ENCODE measurements around the gene EPHB2. TPM values are rescaled to one million over a fixed set of nuclear protein-coding genes. Genes with fewer than 3 reads are reported as not detected.

Gene EPHB2
- polyA plus RNA-seq, 6 donors from 2014 or later = 0.08 TPM; not detected in 5

GRCh38 chr1:22677931-22678896 is 32.4 kb upstream of the EPHB2 start:
- ATAC-seq (ENCODE audit: low read depth in 2 of 2) (no peak), DNase-seq (no peak)
- Mint-ChIP-seq H3K9me3 (no peaks in the 10 kb centered on the region), H3K27ac (no peak overlapping the region), H3K4me3 (no peak overlapping the region), H3K4me1 (no peaks in the 10 kb centered on the region), H3K36me3 (no peaks in the 10 kb centered on the region), H3K27me3 (peaks cover 0 to 15% (median 13%) of the 10 kb centered on the region in 3 donors)

- Mint-ChIP-seq H3K4me3 (no peak overlapping the region), H3K36me3 (no peaks in the 10 kb centered on the region), H3K4me1 (no peaks in the 10 kb centered on the region), H3K27ac (no peak overlapping the region), H3K9me3 (no peaks in the 10 kb centered on the region), H3K27me3 (peaks cover 6 to 17% (median 10%) of the 10 kb centered on the region in 3 donors)
- DNase-seq = no peak
- ATAC-seq (ENCODE audit: low read depth in 2 of 2) = no peak
These were observed 29.9 kb upstream of the EPHB2 start for GRCh38 chr1:22680726-22681125.

DNA sequence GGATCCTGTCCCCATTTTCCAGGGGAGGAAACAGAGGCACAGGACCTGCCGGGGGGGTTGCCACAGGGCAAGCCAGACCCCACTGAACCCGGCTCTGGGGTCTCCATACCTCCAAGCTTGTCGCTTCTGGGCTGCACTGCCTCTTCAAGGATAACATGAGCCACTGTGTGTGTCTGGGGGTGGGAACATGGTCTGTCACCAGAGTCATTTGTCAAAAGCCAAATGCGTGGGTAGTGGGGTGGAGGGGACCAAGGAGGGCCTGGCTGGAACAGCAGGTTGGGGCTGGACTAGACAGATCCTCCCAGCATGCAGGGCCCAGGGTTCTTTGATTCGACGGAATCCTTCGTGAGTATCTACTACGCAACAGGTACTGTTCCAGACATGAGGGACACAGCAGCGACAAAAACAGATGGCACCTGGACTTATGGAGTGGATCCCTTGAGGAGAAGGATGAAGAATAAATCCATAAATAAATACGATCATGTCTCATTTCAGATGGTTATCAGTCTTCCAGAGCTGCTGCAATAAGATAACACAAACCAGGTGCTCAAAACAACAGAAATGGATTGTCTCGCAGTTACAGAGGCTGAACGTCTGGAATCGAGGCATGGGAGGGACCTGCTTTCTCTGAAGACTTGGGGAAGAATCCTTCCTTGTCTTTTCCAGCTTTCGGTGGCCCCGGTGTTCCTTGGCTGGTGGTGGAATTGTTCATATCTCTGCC is 28.9 kb upstream of the EPHB2 start:
- H3K4me1 Mint-ChIP-seq = no peaks in the 10 kb centered on the region

DNA sequence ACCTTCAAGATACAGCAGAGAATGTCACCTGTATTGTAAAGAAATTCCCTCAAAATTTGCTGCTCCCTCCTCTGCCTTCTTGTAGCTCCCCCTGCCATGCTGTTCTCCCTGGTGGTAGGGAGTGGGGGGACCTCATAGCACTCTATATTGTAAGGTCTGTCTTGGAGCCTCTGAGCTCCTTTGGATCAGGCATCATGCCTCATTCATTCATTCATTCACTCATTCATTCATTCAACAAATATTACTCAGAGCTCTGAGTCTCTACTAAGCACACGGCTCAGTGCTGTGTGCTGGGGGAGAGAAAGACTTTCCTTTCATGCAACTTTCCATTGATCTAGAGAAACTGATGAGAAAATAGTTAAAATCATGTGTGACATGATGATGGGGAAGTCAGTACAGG is 27.1 kb upstream of the EPHB2 start:
- DNase-seq (no peak), ATAC-seq (ENCODE audit: low read depth in 2 of 2) (no peak)
- Mint-ChIP-seq H3K4me3 (no peak overlapping the region), H3K4me1 (no peaks in the 10 kb centered on the region), H3K36me3 (no peaks in the 10 kb centered on the region), H3K9me3 (no peaks in the 10 kb centered on the region), H3K27me3 (peaks cover 17 to 36% (median 21%) of the 10 kb centered on the region in 3 donors), H3K27ac (peak overlapping the region in 1 of 6 donors; percentile 82)

More for the DNA sequence above, 28.9 kb upstream of the EPHB2 start:
- Mint-ChIP-seq H3K36me3 (no peaks in the 10 kb centered on the region), H3K27ac (no peak overlapping the region), H3K27me3 (peaks cover 13 to 24% (median 13%) of the 10 kb centered on the region in 3 donors), H3K9me3 (no peaks in the 10 kb centered on the region), H3K4me3 (no peak overlapping the region)
- no peak for DNase-seq
- ATAC-seq (ENCODE audit: low read depth in 2 of 2) = no peak

- Mint-ChIP-seq H3K27ac (peak overlapping the region in 2 of 6 donors; percentile 30 to 75), H3K9me3 (no peaks in the 10 kb centered on the region), H3K27me3 (peaks cover 21 to 45% (median 23%) of the 10 kb centered on the region in 3 donors), H3K4me1 (no peaks in the 10 kb centered on the region), H3K36me3 (no peaks in the 10 kb centered on the region), H3K4me3 (no peak overlapping the region)
- DNase-seq = no peak
- no peak for ATAC-seq (ENCODE audit: low read depth in 2 of 2)
These were observed 25.0 kb upstream of the EPHB2 start for GRCh38 chr1:22685591-22686059.

GRCh38 chr1:22687191-22687590 is 23.4 kb upstream of the EPHB2 start:
- no peak for DNase-seq
- Mint-ChIP-seq H3K4me3 (peak overlapping the region in 1 of 8 donors; percentile 14), H3K9me3 (no peaks in the 10 kb centered on the region), H3K27ac (no peak overlapping the region), H3K4me1 (no peaks in the 10 kb centered on the region), H3K27me3 (peaks cover 21 to 45% (median 23%) of the 10 kb centered on the region in 3 donors), H3K36me3 (no peaks in the 10 kb centered on the region)
- ATAC-seq (ENCODE audit: low read depth in 2 of 2) = no peak

GRCh38 chr1:22688466-22688865 is 22.2 kb upstream of the EPHB2 start:
- no peak for ATAC-seq (ENCODE audit: low read depth in 2 of 2)
- Mint-ChIP-seq H3K27ac (peak overlapping the region in 1 of 6 donors; percentile 2), H3K36me3 (no peaks in the 10 kb centered on the region), H3K4me3 (no peak overlapping the region), H3K27me3 (peaks cover 21 to 44% (median 23%) of the 10 kb centered on the region in 3 donors), H3K4me1 (no peaks in the 10 kb centered on the region), H3K9me3 (no peaks in the 10 kb centered on the region)
- no peak for DNase-seq

DNA sequence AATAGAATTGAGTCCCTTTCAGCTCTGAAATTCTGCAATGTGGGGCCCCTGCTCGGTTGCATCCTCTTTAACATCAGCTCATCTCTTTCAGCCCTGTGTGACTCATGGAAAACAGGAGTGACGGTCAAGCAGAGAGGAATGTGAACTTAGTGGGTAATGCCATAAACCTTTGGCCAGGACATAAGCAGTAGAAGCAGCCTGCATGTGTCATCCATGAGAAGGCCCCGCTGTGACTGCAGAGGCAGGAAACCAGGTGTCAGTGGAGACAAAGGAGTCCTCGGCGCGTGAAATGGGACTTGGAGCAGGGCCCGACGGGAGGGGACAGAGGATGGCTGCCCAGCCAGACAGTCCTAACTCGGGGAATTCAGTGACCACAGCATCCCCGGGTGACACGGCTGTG is 21.1 kb upstream of the EPHB2 start:
- ATAC-seq (ENCODE audit: low read depth in 2 of 2) = no peak
- Mint-ChIP-seq H3K27ac (peak overlapping the region in 1 of 6 donors; percentile 3), H3K9me3 (no peaks in the 10 kb centered on the region), H3K4me1 (no peaks in the 10 kb centered on the region), H3K4me3 (no peak overlapping the region), H3K36me3 (no peaks in the 10 kb centered on the region), H3K27me3 (peaks cover 17 to 34% (median 22%) of the 10 kb centered on the region in 3 donors)
- no peak for DNase-seq

GRCh38 chr1:22691031-22691753 is 19.4 kb upstream of the EPHB2 start:
- DNase-seq (no peak), ATAC-seq (ENCODE audit: low read depth in 2 of 2) (no peak)
- Mint-ChIP-seq H3K27ac (no peak overlapping the region), H3K4me1 (no peaks in the 10 kb centered on the region), H3K27me3 (peaks cover 12 to 32% (median 16%) of the 10 kb centered on the region in 3 donors), H3K36me3 (no peaks in the 10 kb centered on the region), H3K4me3 (no peak overlapping the region), H3K9me3 (no peaks in the 10 kb centered on the region)

DNA sequence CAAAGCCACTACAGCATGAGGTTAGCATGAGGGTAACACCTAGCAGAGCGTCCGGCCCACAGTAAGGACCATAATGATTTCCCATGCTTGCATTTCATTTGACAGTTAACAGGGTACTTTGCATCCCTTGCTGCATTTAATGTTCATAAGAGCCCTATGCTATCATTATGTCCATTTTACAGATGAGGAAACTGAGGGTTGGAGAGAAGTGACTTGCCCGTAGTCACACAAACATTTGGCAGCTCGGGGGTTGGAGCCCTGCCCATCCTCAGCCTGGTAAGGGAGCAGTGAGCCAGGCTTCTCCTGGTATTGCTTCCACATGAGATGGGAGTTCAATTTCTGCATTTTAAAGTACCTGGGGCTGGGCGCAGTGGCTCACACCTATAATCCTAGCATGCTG is 16.5 kb upstream of the EPHB2 start:
- no peaks in the 10 kb centered on the region for H3K36me3 Mint-ChIP-seq
- DNase-seq (no peak), ATAC-seq (ENCODE audit: low read depth in 2 of 2) (no peak)
- H3K4me1 Mint-ChIP-seq = no peaks in the 10 kb centered on the region
- no peak overlapping the region for H3K4me3 Mint-ChIP-seq
- peaks cover 4 to 17% (median 15%) of the 10 kb centered on the region in 3 donors for H3K27me3 Mint-ChIP-seq
- no peaks in the 10 kb centered on the region for H3K9me3 Mint-ChIP-seq
- H3K27ac Mint-ChIP-seq = no peak overlapping the region

GRCh38 chr1:22696610-22697009 is 14.0 kb upstream of the EPHB2 start:
- ATAC-seq (ENCODE audit: low read depth in 2 of 2) = no peak
- Mint-ChIP-seq H3K4me3 (no peak overlapping the region), H3K4me1 (no peaks in the 10 kb centered on the region), H3K9me3 (peaks cover 0 to 3% (median 0%) of the 10 kb centered on the region in 7 donors), H3K36me3 (no peaks in the 10 kb centered on the region), H3K27ac (no peak overlapping the region), H3K27me3 (peaks cover 4 to 24% (median 14%) of the 10 kb centered on the region in 3 donors)
- DNase-seq = no peak

DNA sequence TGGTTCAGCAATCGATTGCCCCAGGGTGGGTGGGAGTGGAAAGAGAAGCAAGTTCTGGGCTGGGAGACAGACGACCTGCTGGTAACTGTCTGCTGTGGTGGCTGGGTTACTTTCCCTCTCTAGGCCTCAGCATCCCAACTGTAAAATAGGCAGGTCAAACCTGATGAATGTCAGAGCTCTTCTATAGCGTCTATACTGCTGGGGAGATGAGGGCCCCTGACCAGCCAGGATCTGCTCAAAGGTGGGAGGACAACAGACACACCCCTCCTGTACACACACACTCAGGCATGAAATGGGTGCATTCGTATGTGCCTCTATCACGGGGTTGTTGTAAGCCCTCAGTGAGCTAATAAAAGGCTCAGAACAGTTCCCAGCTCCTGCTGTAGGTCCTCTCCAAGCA is 12.7 kb upstream of the EPHB2 start:
- no peaks in the 10 kb centered on the region for H3K36me3 Mint-ChIP-seq
- DNase-seq (no peak), ATAC-seq (ENCODE audit: low read depth in 2 of 2) (no peak)
- peaks cover 10 to 31% (median 22%) of the 10 kb centered on the region in 3 donors for H3K27me3 Mint-ChIP-seq
- H3K9me3 Mint-ChIP-seq = peaks cover 0 to 3% (median 0%) of the 10 kb centered on the region in 7 donors
- no peak overlapping the region for H3K4me3 Mint-ChIP-seq
- H3K27ac Mint-ChIP-seq = no peak overlapping the region
- no peaks in the 10 kb centered on the region for H3K4me1 Mint-ChIP-seq
